GM21825 (cell line): ENCODE results near the gene CHMP2A.

Experiments used
- ATAC-seq: cut with Tn5 transposase; IDR thresholded peaks from one replicate; pipeline ENCODE4 v1.9.1; 2021; ENCODE audit warnings: mild to moderate bottlenecking, moderate library complexity; ENCODE audit not compliant: unreplicated experiment

CHMP2A gene

DNA sequence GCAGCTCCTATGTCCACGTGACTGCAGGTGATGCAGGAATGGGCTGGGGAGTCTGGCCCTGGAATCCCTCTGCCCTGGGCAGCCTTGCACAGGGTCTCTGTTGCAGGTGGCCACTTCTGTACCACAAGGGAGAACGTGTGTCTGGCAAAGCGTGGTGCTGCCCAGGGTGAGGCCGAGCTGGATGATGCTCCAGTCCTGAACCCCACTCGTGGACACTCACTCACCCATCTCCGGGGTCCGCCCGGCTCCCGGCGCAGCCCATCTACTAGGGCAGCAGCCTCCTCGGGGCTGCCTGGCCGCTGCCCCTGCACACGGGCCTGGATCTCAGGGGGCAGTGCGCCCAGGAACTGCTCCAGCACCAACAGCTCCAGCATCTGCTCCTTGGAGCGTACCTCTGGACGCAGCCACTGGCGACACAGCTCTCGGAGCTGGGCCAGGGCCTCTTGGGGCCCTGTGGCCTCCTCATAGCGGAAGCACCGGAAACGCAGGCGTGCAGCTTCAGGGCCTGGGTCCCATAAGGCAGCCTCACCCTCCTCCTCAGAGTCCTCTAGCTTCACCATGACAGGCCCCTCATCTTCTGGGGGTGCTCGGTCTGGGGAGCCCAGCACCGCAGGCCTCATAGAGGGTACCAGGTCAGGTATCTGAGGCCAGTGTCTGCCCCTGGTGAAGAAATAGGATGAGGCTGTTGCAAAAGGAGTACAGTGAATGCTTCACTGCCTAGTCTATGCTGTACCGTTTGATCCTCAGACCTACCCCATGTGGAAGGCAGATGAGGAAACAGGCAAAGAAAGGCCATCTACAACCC lies 16.1 kb upstream of the CHMP2A start:
- ATAC-seq: no peak

DNA sequence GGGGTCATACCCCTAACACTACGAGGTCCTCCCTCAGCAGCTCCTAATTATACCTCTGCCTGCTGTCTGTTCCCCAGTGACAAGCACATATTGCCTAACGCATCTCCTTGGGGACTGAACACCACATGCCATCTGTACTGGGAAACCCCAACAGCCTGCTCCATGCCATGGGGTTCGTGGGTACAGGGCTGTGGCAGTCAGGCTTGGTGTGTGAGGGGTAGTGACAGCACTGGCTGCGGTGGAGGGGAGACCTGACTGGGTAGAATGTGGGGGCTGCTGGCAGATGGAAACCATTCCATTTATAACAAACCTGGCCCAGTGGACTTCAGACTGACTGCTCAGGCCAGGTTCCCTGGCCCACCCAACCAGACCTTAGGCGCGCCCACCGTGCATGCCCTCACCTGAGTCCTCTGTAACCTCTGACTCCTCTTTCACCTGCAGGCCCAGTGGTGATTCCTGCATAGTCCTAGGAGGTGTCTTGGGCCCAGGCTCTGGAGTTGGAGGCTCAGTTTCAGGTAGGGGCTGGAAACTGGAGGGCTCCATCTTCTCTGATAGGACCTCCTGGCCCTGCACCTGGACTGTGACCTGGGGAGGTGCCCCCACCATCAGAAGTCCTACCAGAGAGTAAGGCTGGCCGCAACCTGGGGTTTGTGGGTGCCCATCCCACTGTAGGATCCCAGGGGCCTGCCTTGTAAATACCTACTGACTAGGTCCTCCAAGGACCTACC lies 15.2 kb upstream of the CHMP2A start:
- ATAC-seq: no peak

DNA sequence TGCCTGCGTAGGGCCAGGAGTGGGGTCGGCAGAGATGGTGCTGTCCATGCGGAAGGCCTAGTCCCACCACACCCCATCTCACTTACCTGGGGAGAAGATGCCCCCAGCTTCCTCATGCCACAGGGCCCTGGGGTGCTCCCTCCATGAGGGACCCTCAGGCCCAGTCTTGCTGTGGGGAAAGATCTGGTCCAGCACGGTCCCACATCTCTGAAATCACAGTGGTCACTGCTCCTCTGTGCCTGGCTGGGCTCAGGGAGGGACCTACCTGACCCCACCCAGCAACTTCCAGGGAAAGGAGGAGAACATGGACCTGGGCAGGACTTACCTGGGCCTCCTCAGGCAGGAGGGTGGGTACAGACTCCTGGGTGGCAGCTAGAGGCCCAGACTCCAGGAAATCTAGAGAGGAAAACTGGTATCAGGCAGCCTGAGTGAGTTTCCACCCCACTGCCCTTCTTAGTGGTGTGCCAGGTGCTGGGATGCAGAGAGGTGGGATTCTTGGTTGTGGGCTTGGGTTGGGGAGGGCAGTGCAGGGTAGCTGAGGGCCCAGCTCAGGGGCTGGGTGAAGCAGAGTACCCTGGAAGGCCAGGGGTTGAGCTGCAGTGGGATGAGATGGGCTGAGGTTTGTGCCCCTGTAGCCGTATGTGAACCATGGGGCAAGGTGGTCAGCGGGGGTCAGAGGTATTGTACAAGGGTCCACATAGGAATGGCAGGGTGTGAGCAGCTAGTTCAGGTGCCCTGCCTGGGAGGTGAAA lies 14.5 kb upstream of the CHMP2A start:
- no peak for ATAC-seq

DNA sequence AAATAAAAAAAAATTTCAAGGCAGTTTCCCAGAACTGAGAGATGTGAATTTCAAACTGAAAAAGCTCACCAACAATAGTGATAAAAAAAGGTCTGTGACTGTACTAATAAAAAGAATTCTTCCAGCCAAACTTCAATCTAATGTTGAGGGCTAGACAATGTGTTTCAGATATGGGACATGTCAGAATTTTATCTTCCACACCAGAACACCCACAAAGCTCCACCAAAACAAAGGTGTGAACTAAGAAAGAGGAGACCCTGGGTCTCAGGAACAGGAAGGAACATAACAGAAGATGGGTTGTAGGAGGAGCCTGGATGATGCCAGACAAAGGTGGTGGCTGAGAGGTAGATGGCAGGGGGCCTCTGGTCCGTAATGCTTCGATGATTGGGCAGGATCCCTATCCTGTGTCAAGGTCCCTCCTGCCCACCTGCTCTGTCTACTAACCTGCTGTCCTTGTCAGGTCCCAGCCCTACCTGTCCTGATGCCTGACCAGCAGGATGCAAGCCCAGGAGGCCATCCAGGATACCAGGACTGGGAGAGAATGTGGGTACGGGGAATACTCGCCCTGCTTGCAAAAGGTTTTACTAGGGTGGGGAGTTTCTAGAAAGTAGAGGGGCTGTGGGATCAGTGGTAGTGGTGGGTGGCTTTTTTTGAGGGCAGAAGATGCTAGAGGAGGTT lies 13.7 kb upstream of the CHMP2A start:
- ATAC-seq: no peak

DNA sequence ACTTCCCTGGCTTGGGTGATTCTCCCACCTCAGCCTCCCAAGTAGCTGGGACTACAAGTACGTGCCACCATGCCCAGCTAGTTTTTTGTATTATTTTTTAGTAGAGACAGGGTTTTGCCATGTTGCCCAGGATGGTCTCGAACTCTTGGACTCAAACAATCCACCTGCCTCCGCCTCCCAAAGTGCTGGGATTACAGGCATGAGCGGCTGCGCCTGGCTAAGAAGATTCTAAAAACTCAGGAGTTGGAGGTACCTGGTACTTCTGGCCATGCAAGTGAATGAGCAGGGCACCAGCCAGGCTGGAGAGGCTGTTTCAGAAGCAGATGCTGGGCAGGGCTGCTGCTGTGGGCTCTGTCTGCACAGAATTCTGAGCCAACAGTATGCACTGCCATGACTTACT lies 12.1 kb upstream of the CHMP2A start:
- no peak for ATAC-seq

DNA sequence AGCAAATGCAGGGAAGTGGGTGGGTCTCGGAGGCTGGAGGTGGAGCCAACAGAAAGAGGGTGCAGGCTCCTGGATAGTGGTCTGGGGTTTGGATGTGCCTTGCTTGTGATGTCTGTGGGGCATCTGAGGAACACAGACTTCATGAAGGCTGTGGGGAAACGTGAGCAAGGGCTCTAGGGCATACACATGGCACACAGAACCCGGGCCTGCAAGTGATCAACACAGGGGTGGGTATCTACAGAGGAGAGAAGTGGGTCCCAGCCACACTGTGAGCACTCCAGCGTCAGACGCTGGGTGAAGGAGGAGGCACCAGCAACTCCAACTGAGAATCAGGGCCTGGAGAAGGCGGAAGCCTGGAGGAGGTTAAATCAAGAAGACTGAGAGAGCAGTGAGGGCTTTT lies 8.9 kb upstream of the CHMP2A start:
- no peak for ATAC-seq

DNA sequence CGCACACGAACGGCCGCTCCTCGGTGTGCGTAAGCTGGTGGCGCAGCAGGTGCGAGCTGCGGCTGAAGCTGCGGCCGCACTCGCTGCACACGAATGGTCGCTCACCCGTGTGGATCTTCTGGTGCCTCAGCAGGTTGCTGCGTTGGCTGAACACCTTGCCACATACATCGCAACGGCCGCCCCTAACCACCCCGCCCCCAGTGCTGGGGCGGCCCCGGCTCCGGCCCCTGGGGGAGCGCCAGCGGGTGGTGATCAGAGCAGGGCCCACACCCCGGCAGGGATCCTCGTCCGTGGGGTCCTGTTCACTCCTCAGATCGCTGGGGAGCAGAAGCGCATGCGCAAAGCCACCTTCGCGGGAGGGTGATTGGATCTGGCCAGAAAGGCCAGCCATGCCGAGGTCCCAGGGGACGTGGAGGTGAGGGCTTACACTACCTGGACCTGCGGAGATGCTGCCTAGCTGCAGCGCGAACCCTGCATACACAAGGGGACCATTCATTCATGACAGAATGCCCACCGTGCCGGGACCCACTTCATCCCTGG lies 8.2 kb upstream of the CHMP2A start:
- no peak for ATAC-seq

DNA sequence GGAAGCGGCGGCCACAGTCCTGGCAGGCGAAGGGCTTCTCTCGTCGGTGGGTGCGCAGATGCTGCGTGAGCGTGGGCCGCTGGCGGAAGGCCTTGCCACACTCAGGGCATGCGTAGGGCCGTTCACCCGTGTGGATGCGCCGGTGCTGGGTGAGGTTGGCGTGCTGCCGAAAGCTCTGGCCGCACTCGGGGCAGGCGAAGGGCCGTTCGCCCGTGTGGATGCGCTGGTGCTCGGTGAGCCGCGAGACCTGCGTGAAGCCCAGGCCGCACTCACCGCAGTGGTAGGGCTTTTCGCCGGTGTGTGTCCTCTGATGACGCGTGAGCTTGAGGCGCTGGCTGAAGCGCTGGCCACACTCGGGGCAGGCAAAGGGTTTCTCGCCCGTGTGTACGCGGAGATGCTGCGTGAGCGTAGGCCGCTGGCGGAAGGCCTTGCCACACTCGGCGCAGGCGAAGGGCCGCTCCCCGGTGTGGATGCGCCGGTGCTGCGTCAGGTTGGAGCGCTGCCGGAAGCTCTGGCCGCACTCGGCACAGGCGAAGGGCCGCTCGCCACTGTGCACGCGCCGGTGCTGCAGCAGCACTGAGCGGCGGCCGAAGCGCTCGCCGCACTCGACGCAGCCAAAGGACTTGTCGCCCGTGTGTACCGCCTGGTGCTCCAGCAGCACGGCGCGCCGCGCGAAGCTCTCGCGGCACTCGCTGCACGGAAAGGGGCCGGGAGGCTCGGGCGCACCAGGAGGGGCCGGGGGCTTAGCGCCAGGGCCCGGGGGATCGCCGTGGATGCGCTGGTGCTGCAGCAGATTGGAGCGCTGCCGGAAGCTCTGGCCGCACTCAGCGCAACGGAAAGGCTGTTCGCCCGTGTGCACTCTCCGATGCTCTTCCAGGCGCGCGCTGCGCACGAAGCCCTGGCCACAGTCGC lies 7.5 kb upstream of the CHMP2A start:
- ATAC-seq: no peak

DNA sequence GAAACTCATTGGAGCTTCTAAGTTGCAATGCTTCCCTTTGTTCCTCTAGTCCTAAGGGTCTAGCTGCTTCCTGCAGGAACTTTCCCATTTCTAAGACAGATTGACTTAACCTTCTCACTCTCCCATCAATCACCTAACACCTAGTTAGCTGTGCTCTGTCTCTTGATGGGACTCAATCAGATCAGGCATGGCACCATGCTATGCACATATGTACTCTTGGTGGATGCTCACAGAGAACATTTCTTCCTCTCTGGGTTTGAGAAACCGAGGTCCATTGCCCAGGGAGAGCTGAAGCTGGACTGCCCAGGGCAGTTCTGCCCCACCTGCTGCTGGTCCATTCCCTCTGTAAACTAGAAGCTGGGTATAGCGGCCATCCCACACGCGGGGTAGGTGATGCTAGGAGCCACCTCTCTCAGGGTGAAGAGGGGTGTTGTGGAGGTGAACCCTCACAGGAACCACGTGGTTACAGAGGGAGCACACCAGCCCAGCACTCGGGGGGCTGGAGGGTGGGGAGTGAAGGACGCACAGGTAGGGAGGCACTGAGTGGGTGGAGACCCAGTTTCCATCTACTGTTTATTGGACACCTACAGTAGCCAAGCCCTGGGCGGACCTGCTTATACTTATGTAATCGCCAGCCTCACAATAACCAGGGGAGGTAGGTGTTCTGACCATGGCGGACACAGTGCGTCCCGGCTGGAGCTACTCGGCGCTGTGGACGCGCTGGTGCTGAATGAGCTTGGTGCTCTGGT lies 6.6 kb upstream of the CHMP2A start:
- ATAC-seq: no peak

DNA sequence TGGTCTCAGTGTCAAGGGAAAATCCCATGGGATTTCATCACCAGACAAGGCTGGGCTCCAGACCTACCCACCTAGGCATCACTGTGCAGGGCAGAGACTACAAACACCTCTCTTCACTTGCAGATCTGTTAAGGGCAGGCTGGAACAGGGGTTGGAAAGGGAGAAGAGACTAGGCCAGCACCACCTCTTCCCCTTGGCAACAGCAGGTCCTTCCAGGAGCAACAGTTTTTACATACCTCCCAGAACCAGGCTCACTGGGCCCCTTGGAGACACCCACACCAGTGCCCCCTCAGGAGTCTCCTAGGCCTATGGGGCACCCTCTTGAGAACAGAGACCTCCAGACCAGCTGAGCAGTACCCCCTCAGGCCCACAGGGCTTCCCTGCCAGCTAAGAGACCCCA lies 6.0 kb upstream of the CHMP2A start:
- no peak for ATAC-seq

DNA sequence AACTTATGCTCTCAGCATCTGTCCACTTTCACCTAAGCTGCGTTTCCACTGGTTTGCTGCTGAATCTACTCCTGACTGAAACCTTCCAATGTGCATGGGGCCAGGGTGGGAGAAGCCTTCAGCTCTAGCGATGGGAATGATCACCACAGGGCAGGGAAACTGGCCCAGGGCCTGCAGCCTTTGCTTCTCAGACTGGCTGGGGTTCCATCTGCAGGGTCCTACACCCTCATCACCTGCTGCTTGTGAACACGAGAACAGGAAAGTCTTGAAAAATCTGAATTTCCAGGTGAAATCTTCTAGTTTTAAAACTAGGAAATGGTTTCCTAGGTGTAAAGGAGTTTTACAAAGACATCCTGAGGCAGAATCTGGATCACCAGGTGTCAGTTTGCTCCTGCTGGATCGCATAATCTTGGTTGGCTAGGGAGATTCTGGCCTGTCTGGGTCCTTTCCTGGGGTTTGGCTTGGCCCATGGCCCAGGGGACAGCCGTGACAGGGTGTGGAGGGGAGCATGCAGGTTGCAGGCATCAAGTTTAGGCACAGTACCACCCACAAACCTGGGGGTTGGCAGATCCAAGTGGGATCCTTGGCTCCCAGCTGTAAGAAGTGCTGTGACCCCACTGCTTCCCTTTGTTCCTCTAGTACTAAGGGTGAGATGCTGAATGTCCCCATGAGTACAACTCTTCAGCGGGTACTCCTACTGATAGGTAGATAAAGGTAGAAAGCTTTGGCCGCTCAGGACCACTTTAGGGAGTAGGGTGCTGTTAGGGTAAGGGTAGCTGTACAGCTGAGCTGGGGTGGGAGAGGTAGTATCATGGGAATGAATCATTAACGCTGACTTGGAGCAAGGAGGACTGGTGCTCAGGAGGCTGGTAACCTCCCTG lies 5.3 kb upstream of the CHMP2A start:
- ATAC-seq: no peak

DNA sequence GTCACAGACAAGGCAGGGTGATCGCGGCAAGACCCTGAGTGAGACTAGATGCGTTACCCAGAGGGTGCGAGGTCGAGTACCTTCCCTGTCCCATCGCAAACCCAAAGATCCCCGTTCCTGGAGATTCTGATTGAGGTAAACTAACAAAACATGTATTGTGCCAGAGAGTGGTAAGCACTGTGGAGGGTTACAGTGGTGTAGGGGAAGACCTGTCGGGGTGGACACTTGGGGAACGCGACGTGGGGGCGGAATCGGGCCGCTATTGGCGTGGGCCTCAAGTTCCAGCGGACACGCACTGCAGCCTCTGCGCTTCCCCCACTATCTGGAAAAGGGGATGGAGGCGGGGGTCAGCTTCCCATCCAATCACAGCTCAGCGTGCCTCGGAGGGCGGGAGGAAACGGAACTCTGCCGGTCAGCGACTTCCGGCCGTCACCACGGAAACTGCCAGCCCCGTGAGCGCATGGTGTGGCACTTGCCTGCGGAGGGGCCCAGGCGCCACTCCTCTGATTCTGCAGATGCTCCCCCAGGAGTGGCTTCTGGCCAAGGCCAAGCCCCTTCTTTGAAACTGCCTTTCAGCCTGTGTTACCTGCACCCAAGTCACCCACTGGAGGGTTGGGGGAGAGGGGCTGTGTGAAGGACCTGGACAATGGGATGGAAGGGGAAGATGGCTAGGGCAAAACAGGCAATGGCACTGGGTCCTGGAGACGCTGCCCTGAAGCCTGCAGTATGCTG lies 4.5 kb upstream of the CHMP2A start:
- no peak for ATAC-seq

DNA sequence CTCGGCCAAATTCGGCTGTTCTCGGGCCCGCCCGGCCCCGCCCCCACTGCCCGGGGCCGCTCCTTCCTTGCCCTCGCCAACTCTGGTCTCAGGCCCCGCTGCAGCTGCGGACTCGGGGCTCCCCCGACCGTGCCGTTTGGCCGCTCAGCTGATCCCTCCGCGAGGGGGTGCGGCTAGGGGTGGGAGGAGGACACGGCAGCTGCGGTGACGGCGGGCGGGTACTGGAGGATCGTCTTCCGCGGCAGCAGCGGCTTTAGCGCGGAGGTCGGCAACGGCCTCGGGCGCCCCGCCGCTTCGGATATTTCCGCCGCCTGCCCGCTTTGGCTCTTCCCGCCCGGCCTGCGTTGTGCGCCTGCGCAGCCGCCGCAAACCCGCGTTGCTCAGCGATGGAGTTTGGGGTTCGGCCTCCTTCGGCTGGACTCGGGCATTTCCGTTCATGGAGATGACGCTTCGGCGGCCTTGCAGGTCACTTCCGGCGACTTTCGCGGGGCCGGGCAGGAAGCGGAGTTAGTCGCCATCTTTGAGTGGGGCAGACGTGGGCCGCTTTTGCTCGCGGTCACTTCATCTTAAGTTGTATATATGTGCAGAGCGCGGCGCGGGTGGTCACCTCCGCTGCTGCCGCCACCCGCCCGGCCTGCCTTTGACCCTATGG lies 3.8 kb upstream of the CHMP2A start:
- ATAC-seq: peak; percentile 50

DNA sequence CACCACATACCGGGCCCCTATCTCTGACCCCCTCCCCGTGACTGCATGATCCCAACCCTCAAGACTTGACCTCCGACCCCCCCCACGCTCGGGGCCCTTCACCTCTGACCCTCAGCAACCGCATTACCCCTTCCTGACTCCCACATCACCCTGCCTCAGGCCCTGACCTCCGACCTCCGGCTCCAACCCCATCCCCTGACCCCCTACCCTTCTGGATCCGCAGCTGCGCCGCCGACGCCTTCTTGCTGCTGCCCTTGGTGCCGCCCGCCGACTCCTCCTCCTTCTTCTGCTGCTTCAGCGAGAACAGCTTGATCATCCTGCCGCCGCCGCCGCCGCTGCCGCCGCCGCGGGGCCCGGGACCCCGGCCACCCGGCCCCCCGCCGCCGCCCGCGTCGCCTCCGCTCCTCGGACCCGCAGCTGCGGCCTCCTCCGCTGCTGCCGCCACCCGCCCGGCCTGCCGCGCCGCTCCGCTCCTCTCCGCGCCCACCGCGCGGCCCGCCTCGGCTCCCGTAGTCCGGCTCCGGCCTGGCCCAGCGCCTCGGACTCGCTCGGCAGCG lies 3.2 kb upstream of the CHMP2A start, which contains the start of gene UBE2M:
UBE2M (minus strand) TSS at position 546 of the 557 bp plus-strand sequence; CDS start at position 316, 230 bp downstream.
- peak; percentile 1 for ATAC-seq

DNA sequence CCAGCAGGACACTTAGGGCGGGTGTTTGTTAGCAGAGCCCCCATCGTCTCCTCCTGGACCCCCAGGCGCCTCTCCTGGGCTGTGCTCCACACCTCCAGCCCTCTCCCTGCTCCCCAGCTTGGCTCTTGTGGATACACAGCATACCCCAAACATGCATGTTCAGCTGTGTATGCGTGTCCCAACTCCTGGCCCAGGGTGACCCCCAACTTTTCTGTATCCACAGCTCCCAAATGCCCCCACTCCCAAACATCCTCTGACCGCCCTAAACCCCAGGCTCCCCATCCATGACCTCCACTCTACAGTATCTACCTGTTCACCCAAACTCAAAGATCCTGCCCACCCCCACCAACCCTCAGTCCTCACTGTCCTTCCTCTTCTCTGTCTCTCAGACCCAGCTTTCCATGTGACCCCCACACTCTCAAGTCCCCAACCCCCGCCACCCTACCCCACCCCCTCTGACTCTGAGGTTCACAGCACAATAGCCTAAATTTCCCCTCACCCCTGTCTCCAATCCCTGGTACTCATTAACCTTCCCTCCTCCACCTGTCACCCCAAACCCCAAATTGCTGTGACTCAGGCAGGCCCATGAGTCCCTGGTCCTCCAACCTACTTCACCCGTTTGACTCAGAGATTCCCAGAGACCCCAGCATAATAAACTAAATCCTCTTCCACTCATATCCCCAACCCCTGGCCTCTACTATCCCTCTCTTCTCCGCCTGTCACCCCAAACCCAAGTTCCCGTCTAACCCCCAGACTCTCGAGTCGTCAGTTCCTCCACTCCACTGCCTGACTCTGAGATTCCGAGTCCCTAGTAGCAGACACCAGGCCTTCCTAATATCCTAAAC lies 2.5 kb upstream of the CHMP2A start:
- ATAC-seq: no peak
